Activated CD8-positive, alpha-beta memory T cell treated with anti-CD3 and anti-CD28 coated beads for 4 hours (primary cell): ENCODE data around the gene GFY.

ENCODE experiments used
- DNase-seq, 2 donors: peaks; one replicate each; pipeline ENCODE4 v3.0.0-alpha.2; 2020; ENCODE audit warnings: low read depth in 2 of 2

The GFY gene

GRCh38 chr19:49408816-49409440, 16.3 kb upstream of the GFY start:
- no peak for DNase-seq

DNA sequence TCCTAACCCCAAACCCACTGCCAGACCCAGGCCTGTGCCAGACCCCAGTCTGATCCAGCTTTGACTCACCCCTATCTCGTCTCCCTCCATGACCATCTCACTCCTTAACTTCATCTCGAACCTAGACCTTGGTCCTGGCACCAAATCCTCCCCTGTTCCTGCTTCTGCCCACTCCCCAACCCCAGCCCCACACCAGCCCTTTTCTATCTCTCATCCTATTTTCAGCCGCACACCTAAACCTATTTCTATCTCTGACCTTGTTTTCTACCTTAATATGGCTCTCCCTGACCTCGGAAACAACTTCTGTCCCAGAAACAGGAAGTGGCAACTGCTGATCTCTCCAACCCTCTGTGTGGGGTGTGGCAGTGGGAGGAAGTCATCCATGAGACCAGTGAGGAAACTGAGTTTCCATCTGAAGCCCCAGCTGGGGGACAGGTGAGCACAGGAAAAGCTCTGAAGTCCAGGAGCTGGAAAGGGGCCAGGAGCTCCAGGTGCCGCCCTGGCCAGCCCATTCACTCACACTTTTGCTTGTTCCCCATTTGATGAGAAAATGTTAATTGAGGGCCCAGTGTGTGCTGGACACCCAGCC, 15.7 kb upstream of the GFY start:
- DNase-seq: no peak

DNA sequence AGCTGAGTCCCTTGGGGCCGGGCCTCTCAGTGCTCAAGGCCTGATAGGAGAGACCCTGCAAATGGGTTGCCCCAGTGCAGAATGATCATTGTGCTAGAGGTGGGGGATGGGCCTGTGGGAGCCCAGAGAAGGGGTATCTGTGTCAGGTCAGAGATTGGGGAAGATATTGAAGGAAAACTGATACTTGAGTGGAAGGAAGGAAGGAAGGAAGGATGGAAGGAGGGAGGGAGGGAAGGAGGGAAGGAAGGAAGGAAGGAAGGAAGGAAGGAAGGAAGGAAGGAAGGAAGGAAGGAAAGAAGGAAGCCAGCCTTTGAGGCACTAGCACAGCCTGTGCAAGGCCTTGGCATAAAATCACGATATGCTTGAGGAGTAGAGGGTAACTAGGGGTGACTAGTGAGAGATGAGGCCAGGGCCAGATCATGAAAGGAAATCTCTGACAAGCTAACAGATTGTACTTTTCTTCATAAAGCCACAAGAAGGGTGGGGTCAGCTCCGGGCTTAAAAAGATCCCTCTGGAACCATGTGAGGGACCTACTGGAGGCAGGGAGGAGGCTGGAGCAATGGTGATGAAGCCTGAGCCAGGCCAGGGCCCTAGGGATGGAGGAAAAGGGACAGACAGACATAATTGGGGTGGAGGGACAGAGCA, 13.4 kb upstream of the GFY start:
- DNase-seq: no peak

- DNase-seq: no peak
These were observed 11.8 kb upstream of the GFY start for GRCh38 chr19:49413348-49413747.

DNA sequence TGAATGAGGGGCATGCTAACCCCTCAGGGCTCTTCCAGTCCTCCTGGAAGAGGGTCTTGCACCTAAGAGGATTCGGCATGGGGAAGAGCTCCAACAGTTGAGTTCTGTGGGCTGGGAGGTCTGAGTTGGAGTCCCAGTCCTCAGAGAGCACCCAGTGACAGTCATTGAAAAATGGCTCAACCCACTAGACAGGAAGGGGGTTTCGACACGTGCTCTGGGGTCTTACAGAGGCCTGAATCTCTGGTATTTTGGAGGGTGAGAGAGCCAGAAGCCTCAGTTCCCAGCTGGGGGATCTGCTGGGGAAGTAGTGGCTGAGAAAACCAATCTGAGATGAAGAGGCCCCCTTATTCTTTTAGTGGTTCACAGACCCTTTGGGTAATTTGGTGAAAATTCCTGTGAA, 10.9 kb upstream of the GFY start:
- DNase-seq: no peak

- no peak for DNase-seq
These were observed 9.9 kb upstream of the GFY start for GRCh38 chr19:49415102-49415809.

GRCh38 chr19:49415810-49416200, 9.4 kb upstream of the GFY start:
- DNase-seq: no peak

DNA sequence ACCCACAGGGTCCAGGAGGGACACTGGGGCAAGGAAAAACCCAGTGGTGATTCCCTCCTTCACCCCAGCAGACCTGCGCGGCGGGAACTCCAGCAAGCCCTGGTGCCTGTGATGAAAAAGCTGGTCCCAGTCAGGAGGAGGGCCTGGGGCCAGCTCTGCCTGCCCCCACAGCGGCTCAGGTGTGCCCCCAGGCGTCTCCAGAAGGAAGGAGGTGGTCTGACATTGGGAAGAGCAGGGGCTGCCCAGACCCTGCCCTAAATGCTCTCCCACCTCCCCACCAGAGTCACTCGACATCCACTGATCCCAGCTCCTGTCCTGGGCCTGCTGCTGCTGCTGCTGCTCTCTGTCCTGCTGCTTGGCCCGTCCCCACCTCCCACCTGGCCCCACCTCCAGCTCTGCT, 8.1 kb upstream of the GFY start:
- DNase-seq: no peak

DNA sequence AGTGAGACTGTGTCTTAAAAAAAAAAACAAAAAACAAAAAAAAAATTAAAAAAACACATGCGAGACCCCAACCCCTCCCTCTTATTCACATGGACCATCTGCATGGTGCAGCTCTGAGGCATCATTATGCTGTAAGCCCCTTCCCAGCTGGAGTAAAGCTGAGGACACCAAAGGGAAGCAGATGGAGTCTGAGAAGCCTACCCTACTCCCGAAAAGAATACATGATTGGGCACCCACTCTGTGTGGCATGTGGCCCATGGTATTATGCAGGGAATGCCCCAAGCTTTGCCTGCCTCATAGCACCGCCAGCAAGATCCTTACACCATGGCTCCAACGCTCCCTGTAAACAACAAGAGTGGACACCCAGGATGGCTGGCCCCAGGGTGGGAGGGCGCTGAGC, 6.7 kb upstream of the GFY start:
- DNase-seq: no peak

DNA sequence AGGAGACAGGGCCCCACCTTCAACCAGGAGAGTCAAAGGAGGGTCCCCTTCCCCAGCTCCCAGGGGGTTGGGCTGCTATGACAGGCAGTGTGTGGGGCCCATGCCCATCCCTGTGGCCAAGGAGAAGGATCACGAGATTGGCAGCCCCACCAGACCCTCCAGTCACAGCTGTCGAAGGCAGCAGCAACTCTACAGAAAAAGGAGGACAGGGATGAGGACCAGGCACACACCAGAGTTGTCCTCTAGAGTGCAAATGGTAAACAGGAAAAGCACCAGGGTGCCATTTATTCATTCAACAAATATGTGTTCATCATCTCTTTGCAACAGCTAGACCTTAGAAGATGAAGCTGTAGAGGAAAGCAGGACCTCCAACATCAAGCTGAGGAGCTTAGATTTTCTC, 6.0 kb upstream of the GFY start:
- no peak for DNase-seq

DNA sequence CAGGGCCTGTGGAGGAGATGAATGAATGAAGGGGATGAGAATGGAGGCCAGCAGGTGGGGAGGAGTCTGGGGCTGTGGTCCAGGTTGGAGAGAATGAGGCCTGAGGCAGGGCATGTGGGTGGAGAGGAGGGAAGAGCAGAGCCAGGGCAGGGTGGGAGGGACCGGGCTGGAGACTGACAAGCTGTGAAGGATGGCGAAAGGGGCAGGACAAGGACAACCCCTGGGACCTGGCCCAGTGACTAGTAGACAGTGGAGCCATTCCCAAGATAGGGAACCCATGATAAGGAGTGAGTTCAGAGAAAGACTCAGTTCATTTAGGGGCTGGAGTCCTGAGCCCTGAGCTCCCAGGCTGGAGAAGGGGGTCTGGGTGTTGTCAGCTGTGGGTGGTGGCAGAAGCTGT, 5.0 kb upstream of the GFY start:
- DNase-seq: no peak

GRCh38 chr19:49421039-49421877, 3.9 kb upstream of the GFY start:
- no peak for DNase-seq

GRCh38 chr19:49421878-49422202, 3.3 kb upstream of the GFY start:
- DNase-seq: no peak

GRCh38 chr19:49422407-49423070, 2.6 kb upstream of the GFY start:
- DNase-seq: no peak

DNA sequence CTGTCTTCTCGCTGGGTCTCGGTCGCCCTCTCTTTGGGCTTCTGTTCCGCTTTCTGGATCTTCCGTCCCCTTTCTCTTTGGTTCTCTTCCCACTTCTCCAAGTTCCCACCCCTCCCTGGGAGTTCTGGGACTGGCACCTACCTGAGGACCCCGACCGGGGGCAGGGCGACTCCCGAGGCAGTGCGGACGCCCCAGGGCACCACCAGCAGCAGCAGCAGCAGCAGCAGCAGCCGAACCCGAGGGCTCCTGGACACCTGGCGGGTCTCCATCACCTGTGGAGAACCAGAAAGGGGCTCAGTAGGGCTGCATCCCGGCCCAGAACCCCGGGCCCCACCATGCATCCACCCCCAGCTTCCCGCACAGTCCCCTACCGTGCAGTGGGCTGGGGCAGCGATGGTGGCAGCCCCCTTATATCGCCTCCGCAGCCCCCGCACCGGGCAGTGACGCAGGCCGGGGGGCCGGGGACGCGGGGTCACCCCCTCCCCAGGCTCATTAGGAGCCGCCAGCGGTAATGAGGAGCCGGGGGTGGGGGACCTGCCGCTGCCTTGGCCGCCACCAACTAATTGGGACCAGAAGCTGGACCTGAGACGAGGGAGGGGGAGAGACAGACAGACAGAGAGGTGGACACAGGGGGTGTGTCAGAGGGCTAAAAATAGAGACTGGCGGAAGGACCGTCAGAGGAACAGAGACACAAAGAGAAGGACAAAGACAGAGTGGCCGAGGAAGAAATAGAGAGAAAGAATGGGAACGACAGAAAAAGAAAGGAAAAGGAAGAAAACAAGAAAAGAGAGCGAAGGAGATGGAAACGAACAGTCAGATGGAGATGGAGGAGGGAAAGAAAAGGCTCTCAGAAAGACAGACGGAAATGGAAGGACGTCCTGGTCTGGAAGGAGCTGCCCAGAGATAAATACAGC, 1.9 kb upstream of the GFY start, which contains the start of gene PTH2:
Gene PTH2, minus strand, starts transcription at position 371 of the 914 bp plus-strand sequence. Its CDS starts 102 bp downstream, at position 269.
- DNase-seq: no peak

- DNase-seq: no peak
These were observed 1.2 kb upstream of the GFY start for GRCh38 chr19:49423985-49424303.

GRCh38 chr19:49425922-49426592, 869 bp downstream of the GFY start:
- no peak for DNase-seq

DNA sequence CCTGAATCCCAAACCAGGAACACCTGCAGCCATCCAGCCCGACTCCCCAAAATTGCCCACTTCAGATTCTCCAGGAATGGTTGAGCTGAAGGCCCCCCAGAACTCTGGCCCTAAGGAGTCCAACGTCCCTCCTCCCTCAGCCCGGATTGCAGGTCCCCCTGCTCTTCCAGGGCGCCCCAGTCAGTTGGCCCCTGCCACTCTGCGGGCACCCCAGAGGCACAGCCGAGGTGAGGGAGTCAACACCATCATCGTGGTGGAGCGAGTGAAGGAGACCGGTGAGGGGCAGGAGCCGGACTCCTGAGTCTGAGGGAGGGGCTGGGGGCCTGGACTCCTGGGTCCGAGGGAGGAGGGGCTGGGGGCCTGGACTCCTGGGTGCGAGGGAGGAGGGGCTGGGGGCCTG, 2.2 kb downstream of the GFY start:
- DNase-seq: no peak

- no peak for DNase-seq
These were observed 2.8 kb downstream of the GFY start for GRCh38 chr19:49427855-49428546.
